HL-60 (cell line): ENCODE results near the gene PXMP4.

Experiments
- DNase-seq, 2 experiments: peaks; one replicate each; pipeline ENCODE4 v3.0.0-alpha.2; 2010 to 2020; ENCODE audit warnings: low read depth in 1 of 2, low spot score in 1 of 2
- H3K27ac ChIP-seq: fragments of 250-450 bp; sonication (Bioruptor Pico); replicated peaks from 2 replicates; pipeline ENCODE4 v1.5.1; 2020; ENCODE audit warnings: mild to moderate bottlenecking, moderate library complexity
- H3K27me3 ChIP-seq: fragments of 250-450 bp; sonication (Bioruptor Pico); 2 replicates; pipeline ENCODE4 v1.5.1; 2021; ENCODE audit warnings: mild to moderate bottlenecking, moderate library complexity; ENCODE audit not compliant: insufficient read depth, poor library complexity, severe bottlenecking
- H3K4me3 ChIP-seq: replicated peaks from 2 replicates; pipeline ENCODE4 v1.5.1; 2011; ENCODE audit warnings: mild to moderate bottlenecking, control low read depth, low read length; ENCODE audit not compliant: insufficient read depth
- GABPA ChIP-seq: IDR thresholded peaks from 2 replicates; pipeline ENCODE4 v1.6.1; 2012; ENCODE audit warnings: low read depth
- POLR2AphosphoS5 ChIP-seq: IDR thresholded peaks from 2 replicates; pipeline ENCODE4 v1.6.1; 2012; ENCODE audit warnings: low read depth
- SPI1 ChIP-seq: IDR thresholded peaks from 2 replicates; pipeline ENCODE4 v1.6.1; 2012; ENCODE audit warnings: low read depth, mild to moderate bottlenecking, borderline replicate concordance
- TF ChIP-seq, protein P1 (sequence below): IDR thresholded peaks from one replicate; pipeline ENCODE4 v1.5.1; 2011; ENCODE audit warnings: low read length, control low read depth, inconsistent platforms; ENCODE audit not compliant: insufficient read depth
- TF ChIP-seq, protein P2 (sequence below): IDR thresholded peaks from 2 replicates; pipeline ENCODE4 v1.6.1; 2012; ENCODE audit warnings: low read depth; ENCODE audit not compliant: insufficient replicate concordance

The PXMP4 gene

DNA sequence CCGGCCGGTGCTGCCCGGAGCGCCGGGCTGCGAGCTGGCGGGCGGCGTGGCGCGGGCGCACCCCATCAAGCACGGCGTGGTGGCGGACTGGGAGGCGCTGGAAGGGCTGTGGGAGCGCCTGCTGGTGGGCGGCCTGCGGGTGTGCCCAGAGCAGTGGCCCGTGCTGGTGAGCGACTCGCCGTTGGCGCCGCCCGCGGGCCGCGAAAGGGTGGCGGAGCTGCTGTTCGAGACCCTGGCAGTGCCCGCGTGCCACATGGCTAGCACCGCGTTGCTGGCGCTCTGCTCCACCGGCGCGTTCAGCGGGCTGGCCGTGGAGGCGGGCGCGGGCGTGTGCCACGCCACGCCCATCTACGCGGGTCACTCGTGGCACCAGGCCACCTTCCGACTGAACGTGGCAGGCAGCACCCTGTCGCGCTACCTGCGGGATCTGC lies 52.9 kb downstream of the PXMP4 start:
- peak overlapping the region; percentile 45 for H3K4me3 ChIP-seq
- H3K27ac ChIP-seq = no peak overlapping the region
- H3K27me3 ChIP-seq = no peaks in the 10 kb centered on the region
- TF ChIP-seq POLR2AphosphoS5 (no peak), SPI1 (no peak), GABPA (no peak)
- TF ChIP-seq, protein P1, sequence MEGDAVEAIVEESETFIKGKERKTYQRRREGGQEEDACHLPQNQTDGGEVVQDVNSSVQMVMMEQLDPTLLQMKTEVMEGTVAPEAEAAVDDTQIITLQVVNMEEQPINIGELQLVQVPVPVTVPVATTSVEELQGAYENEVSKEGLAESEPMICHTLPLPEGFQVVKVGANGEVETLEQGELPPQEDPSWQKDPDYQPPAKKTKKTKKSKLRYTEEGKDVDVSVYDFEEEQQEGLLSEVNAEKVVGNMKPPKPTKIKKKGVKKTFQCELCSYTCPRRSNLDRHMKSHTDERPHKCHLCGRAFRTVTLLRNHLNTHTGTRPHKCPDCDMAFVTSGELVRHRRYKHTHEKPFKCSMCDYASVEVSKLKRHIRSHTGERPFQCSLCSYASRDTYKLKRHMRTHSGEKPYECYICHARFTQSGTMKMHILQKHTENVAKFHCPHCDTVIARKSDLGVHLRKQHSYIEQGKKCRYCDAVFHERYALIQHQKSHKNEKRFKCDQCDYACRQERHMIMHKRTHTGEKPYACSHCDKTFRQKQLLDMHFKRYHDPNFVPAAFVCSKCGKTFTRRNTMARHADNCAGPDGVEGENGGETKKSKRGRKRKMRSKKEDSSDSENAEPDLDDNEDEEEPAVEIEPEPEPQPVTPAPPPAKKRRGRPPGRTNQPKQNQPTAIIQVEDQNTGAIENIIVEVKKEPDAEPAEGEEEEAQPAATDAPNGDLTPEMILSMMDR = no peak
- TF ChIP-seq, protein P2, sequence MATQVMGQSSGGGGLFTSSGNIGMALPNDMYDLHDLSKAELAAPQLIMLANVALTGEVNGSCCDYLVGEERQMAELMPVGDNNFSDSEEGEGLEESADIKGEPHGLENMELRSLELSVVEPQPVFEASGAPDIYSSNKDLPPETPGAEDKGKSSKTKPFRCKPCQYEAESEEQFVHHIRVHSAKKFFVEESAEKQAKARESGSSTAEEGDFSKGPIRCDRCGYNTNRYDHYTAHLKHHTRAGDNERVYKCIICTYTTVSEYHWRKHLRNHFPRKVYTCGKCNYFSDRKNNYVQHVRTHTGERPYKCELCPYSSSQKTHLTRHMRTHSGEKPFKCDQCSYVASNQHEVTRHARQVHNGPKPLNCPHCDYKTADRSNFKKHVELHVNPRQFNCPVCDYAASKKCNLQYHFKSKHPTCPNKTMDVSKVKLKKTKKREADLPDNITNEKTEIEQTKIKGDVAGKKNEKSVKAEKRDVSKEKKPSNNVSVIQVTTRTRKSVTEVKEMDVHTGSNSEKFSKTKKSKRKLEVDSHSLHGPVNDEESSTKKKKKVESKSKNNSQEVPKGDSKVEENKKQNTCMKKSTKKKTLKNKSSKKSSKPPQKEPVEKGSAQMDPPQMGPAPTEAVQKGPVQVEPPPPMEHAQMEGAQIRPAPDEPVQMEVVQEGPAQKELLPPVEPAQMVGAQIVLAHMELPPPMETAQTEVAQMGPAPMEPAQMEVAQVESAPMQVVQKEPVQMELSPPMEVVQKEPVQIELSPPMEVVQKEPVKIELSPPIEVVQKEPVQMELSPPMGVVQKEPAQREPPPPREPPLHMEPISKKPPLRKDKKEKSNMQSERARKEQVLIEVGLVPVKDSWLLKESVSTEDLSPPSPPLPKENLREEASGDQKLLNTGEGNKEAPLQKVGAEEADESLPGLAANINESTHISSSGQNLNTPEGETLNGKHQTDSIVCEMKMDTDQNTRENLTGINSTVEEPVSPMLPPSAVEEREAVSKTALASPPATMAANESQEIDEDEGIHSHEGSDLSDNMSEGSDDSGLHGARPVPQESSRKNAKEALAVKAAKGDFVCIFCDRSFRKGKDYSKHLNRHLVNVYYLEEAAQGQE = no peak
- peak; percentile 35 to 42 for DNase-seq

DNA sequence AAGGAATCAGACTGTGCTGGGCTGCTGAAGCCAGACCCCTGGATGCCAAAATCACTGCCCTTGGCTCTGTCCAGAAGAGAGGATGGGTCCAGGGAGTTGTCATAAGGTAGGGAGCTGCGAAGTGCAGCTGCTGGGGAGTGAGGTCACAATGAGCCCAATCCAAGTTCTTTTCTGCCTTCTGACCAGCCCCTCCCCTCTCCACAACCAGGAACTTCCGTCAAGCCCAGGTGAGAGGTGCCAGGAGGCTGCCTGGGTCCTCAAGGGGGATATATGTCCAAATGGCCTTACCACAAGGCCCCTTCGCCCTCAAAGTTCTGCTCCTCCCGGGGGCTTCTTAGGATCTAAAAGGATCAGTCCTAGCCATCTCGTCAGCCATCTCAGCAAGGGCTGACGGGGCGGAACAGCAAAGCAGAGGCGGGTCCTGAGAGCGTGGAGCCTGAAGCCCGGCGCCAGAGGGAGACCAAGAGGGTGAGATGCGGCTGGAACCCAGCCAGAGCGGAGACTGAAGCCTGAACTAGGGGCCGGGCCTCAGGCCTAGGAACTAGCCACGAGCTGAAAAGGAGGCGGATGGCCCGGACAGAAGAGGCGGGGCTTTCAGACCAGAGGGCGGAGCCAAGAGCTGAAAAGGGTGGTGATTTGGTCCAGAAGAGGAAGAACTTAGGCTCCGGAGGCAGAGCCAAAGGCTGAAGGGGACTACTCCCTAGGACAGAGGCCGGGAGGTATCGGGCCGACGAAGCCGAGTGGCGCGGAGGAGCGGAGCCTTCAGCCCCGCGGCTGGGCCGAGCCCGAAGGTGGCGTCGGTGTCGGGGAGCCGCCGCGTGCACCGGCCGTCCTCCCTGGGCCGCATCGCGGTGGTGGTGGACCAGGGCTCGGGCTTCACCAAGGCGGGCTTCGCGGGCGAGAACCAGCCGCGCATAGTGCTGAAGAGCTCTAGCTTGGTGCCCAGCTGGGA lies 53.5 kb downstream of the PXMP4 start, which contains the start of gene ACTL10:
TSS of gene ACTL10 (plus strand) at position 651 of the 952 bp plus-strand sequence. CDS start 555 bp downstream, outside the sequence.
- DNase-seq = peak; percentile 85 to 97
- peak within 1 kb of the TSS; percentile 45 for H3K4me3 ChIP-seq
- H3K27ac ChIP-seq = 0 out of 2 replicates have a peak within 1 kb of the TSS, but pooled peaks have one; percentile 2
- no peaks in the 10 kb centered on the region for H3K27me3 ChIP-seq
- TF ChIP-seq POLR2AphosphoS5 (no peak; the same call in 1 of the 2 replicates), GABPA (no peak), SPI1 (no peak; the same call in 1 of the 2 replicates)
- TF ChIP-seq, protein P2 = no peak
- TF ChIP-seq, protein P1 = no peak

DNA sequence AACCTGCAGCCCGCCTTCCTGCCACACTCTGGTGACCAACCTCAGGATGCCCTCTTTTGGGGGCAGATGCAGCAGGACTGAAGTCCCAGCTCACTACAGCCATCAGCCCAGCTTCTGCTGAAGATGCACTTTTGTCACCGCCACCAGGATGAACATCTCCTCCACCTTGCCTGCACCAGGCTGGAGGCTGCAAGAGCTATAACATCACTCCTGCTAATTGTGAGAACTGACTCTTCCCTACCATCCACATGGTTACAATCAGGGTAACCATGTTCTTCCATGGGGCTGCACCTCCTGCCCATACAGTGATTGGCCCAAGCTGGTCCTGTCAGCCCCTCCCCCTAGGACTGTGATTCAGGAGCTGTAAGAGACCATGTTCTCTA lies 55.4 kb downstream of the PXMP4 start:
- no peak for DNase-seq
- Histone ChIP-seq H3K27ac (no peak overlapping the region), H3K27me3 (no peaks in the 10 kb centered on the region), H3K4me3 (no peak overlapping the region)
- TF ChIP-seq, protein P1 = no peak
- no peak for TF ChIP-seq POLR2AphosphoS5
- no peak for TF ChIP-seq GABPA
- no peak for TF ChIP-seq SPI1
- TF ChIP-seq, protein P2 = no peak
